Fibroblast of pulmonary artery (primary cell): Measurements from ENCODE around the gene CAMK2N1.
"Not testable (repeated sequence)": the region's sequence is repeated elsewhere in the genome, so short reads cannot be mapped to it uniquely, and the experiment has no call there.

Experiments used
- DNase-seq: peaks from one replicate; pipeline ENCODE4 v3.0.0-alpha.2; 2010; ENCODE audit warnings: low read depth
- H3K4me3 ChIP-seq: replicated peaks from 2 replicates; pipeline ENCODE4 v1.5.1; 2011; ENCODE audit warnings: low read depth, mild to moderate bottlenecking, control low read depth, low read length, moderate library complexity
- CTCF ChIP-seq: IDR thresholded peaks from 2 replicates; pipeline ENCODE4 v1.5.1; 2011; ENCODE audit warnings: mild to moderate bottlenecking, control low read depth, low read length, inconsistent platforms; ENCODE audit errors: missing control alignments

CAMK2N1 gene

DNA sequence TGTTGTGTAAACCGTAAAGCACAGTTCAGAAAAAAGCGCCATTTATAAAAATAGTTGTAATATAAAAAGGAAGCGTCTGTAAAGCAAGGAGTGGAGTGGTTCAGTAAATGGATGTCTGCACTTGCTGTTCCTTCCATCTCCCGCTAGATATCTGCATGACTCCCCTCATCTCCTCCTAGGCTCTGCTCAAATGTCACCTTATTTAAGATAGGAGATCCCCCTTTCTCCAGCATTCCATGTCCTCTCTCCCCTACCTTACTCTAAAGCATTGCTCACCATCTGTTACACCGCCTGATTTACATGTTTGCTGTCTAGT lies 21.2 kb upstream of the CAMK2N1 start:
- H3K4me3 ChIP-seq: peak overlapping the region; percentile 98
- DNase-seq: no peak
- TF ChIP-seq CTCF: no peak

DNA sequence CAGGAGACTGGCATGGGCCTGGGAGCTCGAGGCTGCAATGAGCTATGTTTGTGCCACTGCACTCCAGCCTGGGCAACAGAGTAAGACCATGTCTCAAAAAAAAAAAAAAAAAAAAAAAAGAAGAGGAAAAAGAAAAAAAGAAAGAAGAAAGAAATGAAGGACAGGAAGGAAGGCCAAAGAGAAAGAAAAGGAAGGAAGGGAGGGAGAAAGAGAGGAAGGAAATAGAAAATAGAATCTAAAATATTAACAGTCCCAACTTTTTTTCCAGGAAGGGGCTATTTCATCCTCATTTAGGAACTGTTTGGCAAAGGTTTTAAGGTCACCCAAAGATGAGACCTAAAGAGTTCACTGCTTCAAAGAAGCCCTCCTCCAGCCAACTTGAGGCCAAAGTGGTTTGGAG lies 19.5 kb upstream of the CAMK2N1 start:
- no peak overlapping the region for H3K4me3 ChIP-seq
- DNase-seq: no peak
- TF ChIP-seq CTCF: no peak

- H3K4me3 ChIP-seq: no peak overlapping the region
- no peak for DNase-seq
- no peak for TF ChIP-seq CTCF
Measured at GRCh38 chr1:20500716-20501115, 14.7 kb upstream of the CAMK2N1 start.

- no peak for TF ChIP-seq CTCF
- H3K4me3 ChIP-seq: no peak overlapping the region
- no peak for DNase-seq
Measured at GRCh38 chr1:20499718-20500117, 13.7 kb upstream of the CAMK2N1 start.

DNA sequence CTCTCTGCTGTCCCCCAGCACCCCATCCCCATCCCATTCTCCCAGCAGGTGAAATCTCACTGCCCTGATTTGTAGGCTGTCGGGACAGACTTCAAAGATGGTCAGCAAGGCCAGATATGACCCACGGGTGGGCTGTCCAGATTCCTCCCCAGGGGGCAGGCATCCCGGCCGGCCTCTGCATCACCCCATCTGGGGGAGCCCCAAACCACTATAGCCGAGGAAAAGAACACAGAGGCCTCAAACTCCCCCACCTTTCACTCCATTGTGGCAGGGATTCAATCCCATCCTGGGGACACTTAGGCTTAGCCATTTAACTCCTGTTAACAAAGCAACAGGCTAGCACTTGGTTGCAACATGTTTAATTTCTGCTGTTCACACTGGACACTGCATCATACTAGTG lies 13.1 kb upstream of the CAMK2N1 start:
- no peak overlapping the region for H3K4me3 ChIP-seq
- no peak for TF ChIP-seq CTCF

DNA sequence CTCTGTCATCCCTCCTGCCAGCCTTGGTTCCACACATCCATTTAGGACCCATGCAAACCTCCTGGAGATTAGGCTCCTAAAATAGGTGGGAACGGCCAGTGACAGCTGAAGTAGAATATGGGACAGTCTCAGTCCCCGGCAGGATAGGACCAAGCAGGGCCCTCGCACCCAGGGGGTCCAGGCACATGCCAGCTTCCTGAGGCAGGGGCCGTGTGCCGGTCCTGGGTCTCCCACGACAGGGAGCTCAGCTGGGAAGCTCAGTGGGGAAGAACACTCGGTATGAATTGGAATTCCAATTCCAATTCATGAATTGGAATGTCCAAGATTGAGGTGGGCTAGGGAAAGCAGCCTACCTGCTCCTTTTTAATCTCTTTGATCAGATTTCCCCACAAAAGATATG lies 12.1 kb upstream of the CAMK2N1 start:
- TF ChIP-seq CTCF: no peak
- DNase-seq: no peak

More for the DNA sequence above, 13.1 kb upstream of the CAMK2N1 start:
- DNase-seq: no peak

DNA sequence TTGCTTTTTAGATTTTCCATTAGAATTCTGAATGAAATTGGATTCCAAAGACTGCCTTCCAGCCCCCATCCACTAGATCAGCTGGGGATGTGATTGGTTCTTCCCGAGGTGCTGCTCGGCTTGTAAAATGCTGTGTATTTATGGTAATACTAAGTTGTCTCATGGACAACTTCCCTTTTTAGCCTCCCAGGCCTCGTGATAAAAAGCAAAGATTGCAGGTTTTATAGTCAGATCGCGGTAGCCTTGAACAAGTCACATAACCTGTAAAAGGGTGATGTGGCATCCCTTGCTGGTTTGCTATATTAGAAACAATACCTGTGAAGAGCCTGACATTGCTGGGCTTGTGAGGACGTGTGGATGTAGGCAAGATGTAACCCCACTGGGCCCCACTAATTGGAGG lies 11.5 kb upstream of the CAMK2N1 start:
- DNase-seq: no peak
- H3K4me3 ChIP-seq: no peak overlapping the region
- no peak for TF ChIP-seq CTCF

More for the DNA sequence above, 12.1 kb upstream of the CAMK2N1 start:
- H3K4me3 ChIP-seq: no peak overlapping the region

DNA sequence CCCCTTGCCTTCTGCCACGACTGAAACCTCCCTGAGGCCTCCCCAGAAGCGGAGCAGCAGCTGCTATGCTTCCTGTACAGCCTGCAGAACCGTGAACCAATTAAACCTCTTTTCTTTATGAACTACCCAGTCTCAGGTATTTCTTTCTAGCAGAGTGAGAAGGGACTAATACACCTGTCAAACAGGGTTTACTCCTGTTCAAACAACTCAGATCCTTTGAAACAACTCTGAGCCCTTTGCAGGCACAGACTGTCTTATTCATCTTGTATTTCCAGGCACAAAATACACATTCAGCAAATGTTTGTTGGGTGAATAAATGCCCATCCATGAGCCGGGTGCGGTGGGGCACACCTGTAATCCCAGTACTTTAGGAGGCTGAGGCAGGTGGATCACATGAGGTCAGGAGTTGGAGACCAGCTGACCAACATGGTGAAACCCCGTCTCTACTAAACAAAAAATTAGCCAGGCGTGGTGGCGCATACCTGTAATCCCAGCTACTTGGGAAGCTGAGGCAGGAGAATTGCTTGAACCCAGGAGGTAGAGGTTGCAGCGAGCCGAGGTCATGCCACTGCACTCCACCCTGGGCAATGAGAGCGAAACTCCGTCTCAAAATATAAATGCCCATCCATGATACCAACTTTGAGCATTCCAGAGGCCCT lies 10.8 kb upstream of the CAMK2N1 start:
- DNase-seq, H3K4me3 ChIP-seq: not testable (repeated sequence)
